Stomach (tissue), 9 donors: ENCODE data around the gene HECW1. TPM values are rescaled to one million over a fixed set of nuclear protein-coding genes. Genes with fewer than 3 reads are reported as not detected.

Source experiments
- DNase-seq, 2 donors: peaks; one replicate each; pipeline versions ENCODE4 v3.0.0 to v3.0.0-alpha.2; 2013 to 2019
- H3K27ac ChIP-seq, 5 donors: fragments of 200-600 bp in 4 of 5; sonication (generic) in 4 of 5; one replicate each; pipeline ENCODE4 v1.5.1; 2013 to 2019; ENCODE audit warnings: mild to moderate bottlenecking in 1 of 5, moderate library complexity in 1 of 5
- H3K27me3 ChIP-seq, 3 donors: fragments of 200-600 bp; sonication (generic); one replicate each; pipeline ENCODE4 v1.5.1; 2017 to 2019; ENCODE audit warnings: mixed run types in 1 of 3
- H3K36me3 ChIP-seq, 4 donors: fragments of 200-600 bp; sonication (generic); 1 replicate in 3 of 4; 2 replicates in 1 of 4; pipeline ENCODE4 v1.5.1; 2016 to 2019
- H3K4me1 ChIP-seq, 4 donors: fragments of 200-600 bp; sonication (generic); one replicate each; pipeline ENCODE4 v1.5.1; 2016 to 2019
- H3K4me3 ChIP-seq, 4 donors: fragments of 200-600 bp; sonication (generic) in 3 of 4; one replicate each; pipeline ENCODE4 v1.5.1; 2016 to 2019; ENCODE audit warnings: mild to moderate bottlenecking in 1 of 4
- H3K9me3 ChIP-seq, 4 donors: fragments of 200-600 bp; sonication (generic); one replicate each; pipeline ENCODE4 v1.5.1; 2016 to 2019
- CTCF ChIP-seq, 7 experiments: fragments of 450-650 bp in 4 of 7; fragments of 200-600 bp in 3 of 7; sonication (generic) in 3 of 7; IDR thresholded peaks; one replicate each; pipeline ENCODE4 v1.5.1; 2016 to 2019; ENCODE audit warnings: antibody characterized with exemption in 7 of 7, control low read depth in 2 of 7, mild to moderate bottlenecking in 1 of 7
- EP300 ChIP-seq: sonication (generic); formaldehyde crosslinking; IDR thresholded peaks from one replicate; pipeline ENCODE4 v1.6.1; 2017; ENCODE audit warnings: antibody characterized with exemption
- POLR2A ChIP-seq, 4 donors: fragments of 450-650 bp; IDR thresholded peaks; one replicate each; pipeline ENCODE4 v1.6.1; 2016; ENCODE audit warnings: antibody characterized with exemption in 4 of 4, control low read depth in 2 of 4, mild to moderate bottlenecking in 1 of 4, moderate library complexity in 1 of 4
- POLR2AphosphoS5 ChIP-seq, 3 donors: sonication (generic); formaldehyde crosslinking; IDR thresholded peaks; one replicate each; pipeline ENCODE4 v1.6.1; 2016; ENCODE audit warnings: antibody characterized with exemption in 3 of 3
- WGBS, 5 donors: extraction: QIAGEN DNeasy Blood & Tissue Kit in 3 of 5; methylation state at CpG; one replicate each; pipeline versions ENCODE4 v1.1.5 to v1.1.7; 2013 to 2018; 5-methylcytosine and 5-hydroxymethylcytosine counted together
- intact Hi-C: fragments of 100-400 bp; cut with DNase I; formaldehyde crosslinking; loops from one replicate; pipeline ENCODE4 v1.15.1; 2023; ENCODE audit warnings: low total_unique reads
- polyA plus RNA-seq, 3 donors: library from polyadenylated mRNA; stranded (reverse); fragments of 200-250 nt; gene quantifications; one replicate each; pipeline ENCODE4 v1.2.3, GENCODE V29; 2013
- total RNA-seq, 5 donors: library from RNA; depleted of rRNA; stranded (reverse); fragments of >200 nt; gene quantifications; one replicate each; pipeline versions ENCODE4 v1.1.0 to v1.2.3, GENCODE V29; 2014 to 2016
- donor health status: healthy with polysubstance abuse.
- donor health status: Bipolar disorder and iron deficiency.
- donor health status: healthy.

HECW1 gene
- total and polyA plus RNA-seq, 8 donors: 0.29 to 11.1 (median 1.4) TPM; not detected in 1

GRCh38 chr7:43175570-43176200 is 63.2 kb downstream of the HECW1 start:
- Histone ChIP-seq H3K4me1 (no peaks in the 10 kb centered on the region), H3K4me3 (no peak overlapping the region)

GRCh38 chr7:43179393-43179792 is 66.9 kb downstream of the HECW1 start:
- Histone ChIP-seq H3K4me1 (no peaks in the 10 kb centered on the region), H3K27me3 (no peaks in the 10 kb centered on the region), H3K4me3 (no peak overlapping the region), H3K36me3 (no peaks in the 10 kb centered on the region), H3K27ac (no peak overlapping the region), H3K9me3 (no peaks in the 10 kb centered on the region)
- no peak for TF ChIP-seq POLR2A (IDR thresholded peaks at IDR 0.05)
- TF ChIP-seq POLR2AphosphoS5 (IDR thresholded peaks at IDR 0.05): no peak
- TF ChIP-seq CTCF (IDR thresholded peaks at IDR 0.05): no peak
- no peak for TF ChIP-seq EP300
- 57 to 70% (median 62%) methylated on average over 2 of the region's 2 CpGs for WGBS, 5 donors
- intact Hi-C loops: no loop called here
- DNase-seq: no peak

More at GRCh38 chr7:43175570-43176200, 63.2 kb downstream of the HECW1 start:
- TF ChIP-seq POLR2A (IDR thresholded peaks at IDR 0.05) (no peak), CTCF (IDR thresholded peaks at IDR 0.05) (no peak), EP300 (no peak), POLR2AphosphoS5 (IDR thresholded peaks at IDR 0.05) (no peak)
- no peak overlapping the region for H3K27ac ChIP-seq
- DNase-seq: peak in 1 of 2 donors; percentile 40
- 26 to 65% (median 56%) methylated on average over 10 of the region's 10 CpGs for WGBS, 5 donors
- H3K27me3 ChIP-seq: peaks cover 0 to 9% (median 0%) of the 10 kb centered on the region in 3 donors
- no peaks in the 10 kb centered on the region for H3K9me3 ChIP-seq
- intact Hi-C loops: no loop called here
- no peaks in the 10 kb centered on the region for H3K36me3 ChIP-seq

- H3K4me1 ChIP-seq: no peaks in the 10 kb centered on the region
- TF ChIP-seq POLR2A (IDR thresholded peaks at IDR 0.05): no peak
- no peak for TF ChIP-seq POLR2AphosphoS5 (IDR thresholded peaks at IDR 0.05)
- 86 to 92% (median 91%) methylated on average over 7 of the region's 7 CpGs for WGBS, 5 donors
- no peak overlapping the region for H3K27ac ChIP-seq
- H3K4me3 ChIP-seq: no peak overlapping the region
- intact Hi-C loops: no loop called here
- no peaks in the 10 kb centered on the region for H3K36me3 ChIP-seq
- peaks cover 0 to 3% (median 0%) of the 10 kb centered on the region in 3 donors for H3K27me3 ChIP-seq
- no peak for DNase-seq
- H3K9me3 ChIP-seq: no peaks in the 10 kb centered on the region
Measured at GRCh38 chr7:43192806-43193460, 80.5 kb downstream of the HECW1 start.

- peaks cover 0 to 3% (median 0%) of the 10 kb centered on the region in 3 donors for H3K27me3 ChIP-seq
- H3K36me3 ChIP-seq: no peaks in the 10 kb centered on the region
- H3K27ac ChIP-seq: no peak overlapping the region
- no peaks in the 10 kb centered on the region for H3K4me1 ChIP-seq
- TF ChIP-seq EP300: no peak
- no peak for TF ChIP-seq POLR2AphosphoS5 (IDR thresholded peaks at IDR 0.05)
- TF ChIP-seq POLR2A (IDR thresholded peaks at IDR 0.05): no peak
- TF ChIP-seq CTCF (IDR thresholded peaks at IDR 0.05): no peak
- intact Hi-C loops: no loop called here
- no peak for DNase-seq
- no peak overlapping the region for H3K4me3 ChIP-seq
- H3K9me3 ChIP-seq: no peaks in the 10 kb centered on the region
- WGBS, 5 donors: 23 to 46% (median 32%) methylated on average over 2 of the region's 2 CpGs
Measured at GRCh38 chr7:43193893-43194292, 81.4 kb downstream of the HECW1 start.

- Histone ChIP-seq H3K27me3 (peaks cover 0 to 3% (median 0%) of the 10 kb centered on the region in 3 donors), H3K27ac (no peak overlapping the region), H3K36me3 (no peaks in the 10 kb centered on the region), H3K9me3 (no peaks in the 10 kb centered on the region), H3K4me1 (no peaks in the 10 kb centered on the region), H3K4me3 (no peak overlapping the region)
- TF ChIP-seq CTCF (IDR thresholded peaks at IDR 0.05) (no peak), POLR2AphosphoS5 (IDR thresholded peaks at IDR 0.05) (no peak), POLR2A (IDR thresholded peaks at IDR 0.05) (no peak), EP300 (no peak)
- intact Hi-C loops: no loop called here
- no peak for DNase-seq
- WGBS, 5 donors: 76 to 85% (median 81%) methylated on average over 7 of the region's 7 CpGs
Measured at GRCh38 chr7:43195256-43195655, 82.8 kb downstream of the HECW1 start.
